HCT116 (cell line): ENCODE measurements around the gene NECAB2. TPM values are rescaled to one million over a fixed set of nuclear protein-coding genes. Genes with fewer than 3 reads are reported as not detected.

Experiments
- ATAC-seq: fragments of 200-7000 bp; cut with Tn5 transposase; 2 replicates; pipeline ENCODE4 v1.9.1; 2020; ENCODE audit warnings: mild to moderate bottlenecking, moderate library complexity
- BruUV-seq: library from RNA; stranded (reverse); fragments of 400-500 nt; replicated peaks from 2 replicates; lab custom pipeline; 2021; lab: Mats Ljungman, UMichigan
- CTCF ChIA-PET: fragments of 300-600 bp; sonication (Branson Sonifier 250); formaldehyde crosslinking; loops from one replicate; lab custom pipeline; 2021; ENCODE audit warnings: antibody characterized with exemption; lab: Charles Lee
- POLR2A ChIA-PET: fragments of 300-600, 350-600 bp; sonication (Branson Sonifier 250); formaldehyde crosslinking; loops from one replicate; lab custom pipeline; 2021; ENCODE audit warnings: antibody characterized with exemption; lab: Charles Lee
- RAD21 ChIA-PET, 2 experiments: fragments of 300-600 bp; sonication (Branson Sonifier 250); formaldehyde crosslinking; loops; one replicate each; lab custom pipeline; 2023; ENCODE audit warnings: low total read pairs in 2 of 2; ENCODE audit not compliant: uncharacterized antibody in 2 of 2, unreplicated experiment in 2 of 2, low non-redundant PET in 1 of 2; lab: Charles Lee
- DNase-seq: peaks from one replicate; pipeline ENCODE4 v3.0.0-alpha.2; 2010; ENCODE audit warnings: low read depth, low spot score
- H2AFZ ChIP-seq: fragments of 200-600 bp; shearing (Covaris generic), sonication (generic); 2 replicates; pipeline ENCODE4 v1.6.1; 2017; ENCODE audit warnings: low read depth, mixed run types, mixed read lengths, antibody characterized with exemption, low read length; ENCODE audit not compliant: poor library complexity, severe bottlenecking
- H3K27ac ChIP-seq: 2 replicates; pipeline ENCODE4 v1.5.1; 2012; ENCODE audit warnings: low read depth, low read length
- H3K27me3 ChIP-seq: fragments of 200-600 bp; sonication (generic); 2 replicates; pipeline ENCODE4 v1.6.1; 2016; ENCODE audit warnings: mixed run types, low read length, mixed read lengths; ENCODE audit not compliant: insufficient read depth
- H3K36me3 ChIP-seq, 2 experiments: fragments of 200-500 bp in 1 of 2; fragments of 200-600 bp in 1 of 2; sonication (Bioruptor generic) in 1 of 2; sonication (generic) in 1 of 2; 2 replicates each; pipeline versions ENCODE4 v1.5.1 to v1.6.1; 2014 to 2016; ENCODE audit warnings: low read length in 2 of 2, inconsistent platforms in 1 of 2, mixed read lengths in 1 of 2, mixed run types in 1 of 2; ENCODE audit not compliant: insufficient read depth in 2 of 2, control insufficient read depth in 1 of 2
- H3K4me1 ChIP-seq, 2 experiments: fragments of 200-600 bp in 1 of 2; sonication (generic) in 1 of 2; 2 replicates each; pipeline versions ENCODE4 v1.5.1 to v1.6.1; 2012 to 2017; ENCODE audit warnings: low read length in 2 of 2, inconsistent platforms in 1 of 2, mild to moderate bottlenecking in 1 of 2, mixed read lengths in 1 of 2, mixed run types in 1 of 2, moderate library complexity in 1 of 2; ENCODE audit not compliant: insufficient read depth in 2 of 2, control insufficient read depth in 1 of 2
- H3K4me2 ChIP-seq: fragments of 200-600 bp; sonication (generic); 2 replicates; pipeline ENCODE4 v1.6.1; 2017; ENCODE audit warnings: mixed run types, low read length, mixed read lengths
- H3K4me3 ChIP-seq, 2 experiments: fragments of 200-600 bp in 1 of 2; sonication (generic) in 1 of 2; replicated peaks in 1 of 2; 2 replicates each; pipeline ENCODE4 v1.5.1; 2011 to 2016; ENCODE audit warnings: low read length in 2 of 2, control low read depth in 1 of 2, low read depth in 1 of 2, mild to moderate bottlenecking in 1 of 2, mixed read lengths in 1 of 2, mixed run types in 1 of 2
- H3K79me2 ChIP-seq: fragments of 200-600 bp; sonication (generic); 2 replicates; pipeline ENCODE4 v1.6.1; 2017; ENCODE audit warnings: mild to moderate bottlenecking, mixed run types, low read length, moderate library complexity, mixed read lengths; ENCODE audit not compliant: insufficient read depth
- H3K9ac ChIP-seq: fragments of 200-600 bp; sonication (generic); 2 replicates; pipeline ENCODE4 v1.6.1; 2016; ENCODE audit warnings: low read length, mixed read lengths
- H3K9me2 ChIP-seq: fragments of 200-600 bp; sonication (generic), shearing (Covaris generic); 2 replicates; pipeline ENCODE4 v1.6.1; 2017; ENCODE audit warnings: mixed run types, mild to moderate bottlenecking, moderate library complexity; ENCODE audit not compliant: insufficient read depth
- H3K9me3 ChIP-seq, 2 experiments: fragments of 200-500 bp in 1 of 2; fragments of 200-600 bp in 1 of 2; sonication (Bioruptor generic) in 1 of 2; sonication (generic) in 1 of 2; 2 replicates each; pipeline ENCODE4 v1.6.1; 2014 to 2017; ENCODE audit warnings: low read length in 2 of 2, mixed read lengths in 2 of 2, inconsistent platforms in 1 of 2, low read depth in 1 of 2, mild to moderate bottlenecking in 1 of 2, mixed run types in 1 of 2, moderate library complexity in 1 of 2; ENCODE audit not compliant: control insufficient read depth in 1 of 2, insufficient read depth in 1 of 2
- H4K20me1 ChIP-seq: fragments of 200-600 bp; sonication (generic), shearing (Covaris generic); 2 replicates; pipeline ENCODE4 v1.6.1; 2017; ENCODE audit warnings: mixed run types, mild to moderate bottlenecking, moderate library complexity; ENCODE audit not compliant: insufficient read depth
- CBX3 ChIP-seq: IDR thresholded peaks from 2 replicates; pipeline ENCODE4 v1.6.1; 2012; ENCODE audit warnings: low read depth
- CEBPB ChIP-seq: IDR thresholded peaks from 2 replicates; pipeline ENCODE4 v1.6.1; 2012; ENCODE audit warnings: low read depth
- EGR1 ChIP-seq: IDR thresholded peaks from 2 replicates; pipeline ENCODE4 v1.6.1; 2012; ENCODE audit warnings: low read depth
- ELF1 ChIP-seq: IDR thresholded peaks from 2 replicates; pipeline ENCODE4 v1.6.1; 2012; ENCODE audit warnings: low read depth, borderline replicate concordance
- EZH2phosphoT487 ChIP-seq: fragments of 200-600 bp; IDR thresholded peaks from 2 replicates; pipeline ENCODE4 v1.6.1; 2018; ENCODE audit warnings: antibody characterized with exemption, borderline replicate concordance
- FOSL1 ChIP-seq: IDR thresholded peaks from 2 replicates; pipeline ENCODE4 v1.6.1; 2012; ENCODE audit warnings: low read depth
- POLR2A ChIP-seq: IDR thresholded peaks from 2 replicates; pipeline ENCODE4 v1.7.0; 2011; ENCODE audit warnings: borderline replicate concordance; ENCODE audit not compliant: insufficient read depth, insufficient read length; ENCODE audit errors: extremely low read depth
- RAD21 ChIP-seq: IDR thresholded peaks from 2 replicates; pipeline ENCODE4 v1.6.1; 2012; ENCODE audit warnings: low read depth, mild to moderate bottlenecking
- SP1 ChIP-seq: IDR thresholded peaks from 2 replicates; pipeline ENCODE4 v1.6.1; 2012; ENCODE audit warnings: low read depth
- TCF7L2 ChIP-seq: IDR thresholded peaks from 2 replicates; pipeline ENCODE4 v1.7.0; 2011; ENCODE audit warnings: borderline replicate concordance, inconsistent platforms; ENCODE audit not compliant: insufficient read depth, insufficient read length; ENCODE audit errors: extremely low read depth
- YY1 ChIP-seq: IDR thresholded peaks from 2 replicates; pipeline ENCODE4 v1.6.1; 2011; ENCODE audit warnings: low read length, low read depth, moderate library complexity, mild to moderate bottlenecking; ENCODE audit not compliant: insufficient replicate concordance; ENCODE audit errors: extremely low read depth
- ZFX ChIP-seq: fragments of 450-650 bp; IDR thresholded peaks from 2 replicates; pipeline ENCODE4 v1.6.1; 2017
- ZNF274 ChIP-seq: fragments of 200-500 bp; sonication (Bioruptor generic); IDR thresholded peaks from 2 replicates; pipeline ENCODE4 v1.6.1; 2014; ENCODE audit warnings: mild to moderate bottlenecking, low read depth, low read length, inconsistent platforms
- intact Hi-C: fragments of 100-400 bp; cut with micrococcal nuclease; formaldehyde crosslinking; loops from 2 replicates; pipeline ENCODE4 v1.10.0; 2022
- total RNA-seq: library from RNA; stranded (reverse); gene quantifications from one replicate; pipeline ENCODE4 v1.2.1, GENCODE V29; 2021; ENCODE audit not compliant: unreplicated experiment
- TF ChIP-seq, protein P1 (sequence below): IDR thresholded peaks from 2 replicates; pipeline ENCODE4 v1.6.1; 2012
- TF ChIP-seq, protein P2 (sequence below), 3 experiments: fragments of 200-600 bp in 1 of 3; sonication (generic) in 1 of 3; IDR thresholded peaks in 2 of 3; conservative IDR thresholded peaks in 1 of 3; 2 replicates each; pipeline ENCODE4 v1.5.1; 2012 to 2017; ENCODE audit warnings: low read depth in 2 of 3, low read length in 2 of 3, antibody characterized with exemption in 1 of 3, borderline replicate concordance in 1 of 3, control low read depth in 1 of 3, mild to moderate bottlenecking in 1 of 3, mixed read lengths in 1 of 3, mixed run types in 1 of 3, moderate library complexity in 1 of 3; ENCODE audit not compliant: insufficient read depth in 1 of 3
- TF ChIP-seq, protein P3 (sequence below): IDR thresholded peaks from 2 replicates; pipeline ENCODE4 v1.6.1; 2012
- TF ChIP-seq, protein P4 (sequence below): IDR thresholded peaks from 2 replicates; pipeline ENCODE4 v1.6.1; 2012; ENCODE audit warnings: low read depth

The NECAB2 gene
- total RNA-seq, 1 experiment from 2014 or later, result 0.61 TPM

DNA sequence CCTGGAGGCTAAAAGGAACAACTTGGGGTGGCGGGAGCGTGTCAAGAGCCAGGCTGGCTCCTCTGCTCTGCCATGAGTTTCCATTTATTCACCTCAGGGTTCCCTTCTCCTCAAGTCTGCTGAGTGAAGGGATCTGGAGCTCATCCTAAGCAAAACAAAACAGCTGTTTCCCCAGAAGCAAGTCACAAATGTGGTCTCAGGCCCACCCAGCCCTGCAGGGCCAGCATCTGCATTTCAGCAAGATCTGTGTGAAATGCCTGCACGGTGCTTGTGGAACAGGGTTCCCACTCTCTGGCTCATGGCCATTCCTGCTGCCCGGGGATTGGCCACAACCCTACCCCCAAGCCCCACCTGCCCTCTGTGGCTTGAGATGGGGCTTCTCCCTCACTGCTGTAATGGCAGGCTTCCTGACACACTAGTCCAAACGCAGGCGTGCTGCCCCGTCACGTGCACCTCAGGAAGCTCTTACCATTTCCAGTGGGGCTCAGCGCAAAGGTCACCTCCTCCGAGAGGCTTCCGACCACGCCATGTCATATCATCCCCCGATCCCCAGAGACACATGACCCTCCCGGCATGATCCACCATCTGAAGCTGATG is 72.3 kb downstream of the NECAB2 start:
- Histone ChIP-seq H3K4me1 (peaks cover 2 to 5% of the 10 kb centered on the region in 2 experiments; a peak in 1 of 4 replicates), H3K9me2 (no peaks in the 10 kb centered on the region), H3K4me2 (no peak overlapping the region), H4K20me1 (no peaks in the 10 kb centered on the region), H2AFZ (no peak overlapping the region), H3K9me3 (peaks cover 0 to 5% of the 10 kb centered on the region in 2 experiments; a peak in 1 of 4 replicates)
- no TSS peak for BruUV-seq
- TF ChIP-seq FOSL1, result no peak
- no peak for TF ChIP-seq POLR2A
- TF ChIP-seq CBX3, result no peak
- TF ChIP-seq TCF7L2, result no peak
- no peak for TF ChIP-seq YY1
- no peak for TF ChIP-seq SP1
- TF ChIP-seq ZNF274, result no peak
- TF ChIP-seq, protein P1, sequence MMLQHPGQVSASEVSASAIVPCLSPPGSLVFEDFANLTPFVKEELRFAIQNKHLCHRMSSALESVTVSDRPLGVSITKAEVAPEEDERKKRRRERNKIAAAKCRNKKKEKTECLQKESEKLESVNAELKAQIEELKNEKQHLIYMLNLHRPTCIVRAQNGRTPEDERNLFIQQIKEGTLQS, result no peak
- TF ChIP-seq, protein P2, sequence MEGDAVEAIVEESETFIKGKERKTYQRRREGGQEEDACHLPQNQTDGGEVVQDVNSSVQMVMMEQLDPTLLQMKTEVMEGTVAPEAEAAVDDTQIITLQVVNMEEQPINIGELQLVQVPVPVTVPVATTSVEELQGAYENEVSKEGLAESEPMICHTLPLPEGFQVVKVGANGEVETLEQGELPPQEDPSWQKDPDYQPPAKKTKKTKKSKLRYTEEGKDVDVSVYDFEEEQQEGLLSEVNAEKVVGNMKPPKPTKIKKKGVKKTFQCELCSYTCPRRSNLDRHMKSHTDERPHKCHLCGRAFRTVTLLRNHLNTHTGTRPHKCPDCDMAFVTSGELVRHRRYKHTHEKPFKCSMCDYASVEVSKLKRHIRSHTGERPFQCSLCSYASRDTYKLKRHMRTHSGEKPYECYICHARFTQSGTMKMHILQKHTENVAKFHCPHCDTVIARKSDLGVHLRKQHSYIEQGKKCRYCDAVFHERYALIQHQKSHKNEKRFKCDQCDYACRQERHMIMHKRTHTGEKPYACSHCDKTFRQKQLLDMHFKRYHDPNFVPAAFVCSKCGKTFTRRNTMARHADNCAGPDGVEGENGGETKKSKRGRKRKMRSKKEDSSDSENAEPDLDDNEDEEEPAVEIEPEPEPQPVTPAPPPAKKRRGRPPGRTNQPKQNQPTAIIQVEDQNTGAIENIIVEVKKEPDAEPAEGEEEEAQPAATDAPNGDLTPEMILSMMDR (IDR thresholded peaks at IDR 0.05 in 2 of 3, conservative IDR thresholded peaks at IDR 0.05 in 1 of 3; ENCODE audit: borderline replicate concordance in 1 of 3, insufficient read depth in 1 of 3, low read depth in 2 of 3, low read length in 2 of 3), result no peak
- TF ChIP-seq ELF1, result no peak
- TF ChIP-seq EZH2phosphoT487, result no peak
- TF ChIP-seq ZFX, result no peak
- TF ChIP-seq, protein P3, sequence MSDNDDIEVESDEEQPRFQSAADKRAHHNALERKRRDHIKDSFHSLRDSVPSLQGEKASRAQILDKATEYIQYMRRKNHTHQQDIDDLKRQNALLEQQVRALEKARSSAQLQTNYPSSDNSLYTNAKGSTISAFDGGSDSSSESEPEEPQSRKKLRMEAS, result no peak
- TF ChIP-seq, protein P4, sequence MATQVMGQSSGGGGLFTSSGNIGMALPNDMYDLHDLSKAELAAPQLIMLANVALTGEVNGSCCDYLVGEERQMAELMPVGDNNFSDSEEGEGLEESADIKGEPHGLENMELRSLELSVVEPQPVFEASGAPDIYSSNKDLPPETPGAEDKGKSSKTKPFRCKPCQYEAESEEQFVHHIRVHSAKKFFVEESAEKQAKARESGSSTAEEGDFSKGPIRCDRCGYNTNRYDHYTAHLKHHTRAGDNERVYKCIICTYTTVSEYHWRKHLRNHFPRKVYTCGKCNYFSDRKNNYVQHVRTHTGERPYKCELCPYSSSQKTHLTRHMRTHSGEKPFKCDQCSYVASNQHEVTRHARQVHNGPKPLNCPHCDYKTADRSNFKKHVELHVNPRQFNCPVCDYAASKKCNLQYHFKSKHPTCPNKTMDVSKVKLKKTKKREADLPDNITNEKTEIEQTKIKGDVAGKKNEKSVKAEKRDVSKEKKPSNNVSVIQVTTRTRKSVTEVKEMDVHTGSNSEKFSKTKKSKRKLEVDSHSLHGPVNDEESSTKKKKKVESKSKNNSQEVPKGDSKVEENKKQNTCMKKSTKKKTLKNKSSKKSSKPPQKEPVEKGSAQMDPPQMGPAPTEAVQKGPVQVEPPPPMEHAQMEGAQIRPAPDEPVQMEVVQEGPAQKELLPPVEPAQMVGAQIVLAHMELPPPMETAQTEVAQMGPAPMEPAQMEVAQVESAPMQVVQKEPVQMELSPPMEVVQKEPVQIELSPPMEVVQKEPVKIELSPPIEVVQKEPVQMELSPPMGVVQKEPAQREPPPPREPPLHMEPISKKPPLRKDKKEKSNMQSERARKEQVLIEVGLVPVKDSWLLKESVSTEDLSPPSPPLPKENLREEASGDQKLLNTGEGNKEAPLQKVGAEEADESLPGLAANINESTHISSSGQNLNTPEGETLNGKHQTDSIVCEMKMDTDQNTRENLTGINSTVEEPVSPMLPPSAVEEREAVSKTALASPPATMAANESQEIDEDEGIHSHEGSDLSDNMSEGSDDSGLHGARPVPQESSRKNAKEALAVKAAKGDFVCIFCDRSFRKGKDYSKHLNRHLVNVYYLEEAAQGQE, result no peak
- no peak for TF ChIP-seq RAD21
- TF ChIP-seq EGR1, result no peak
- TF ChIP-seq CEBPB, result no peak
- TF ChIP-seq, all 23 proteins: peak for 0
- DNase-seq, result no peak
- POLR2A ChIA-PET, result interaction anchor here (2.0 kb wide), 1 partner anchor 26 kb away, joined by 7 read pairs; no protein-coding TSS in a partner anchor
- Histone ChIP-seq H3K9ac (no peak overlapping the region), H3K27ac (no peak overlapping the region), H3K79me2 (no peaks in the 10 kb centered on the region), H3K4me3 (no peak overlapping the region), H3K36me3 (no peaks in the 10 kb centered on the region), H3K27me3 (no peaks in the 10 kb centered on the region; the same call in 1 of the 2 replicates)
- ATAC-seq, result no peak
- intact Hi-C loops, result no loop called here
- RAD21 ChIA-PET, result no interaction called here
- CTCF ChIA-PET, result interaction anchor here (0.9 to 1.5 kb wide), 2 partner anchors 26 to 86 kb away, joined by 3 read pairs; no protein-coding TSS in a partner anchor
